ENCODE data around the gene BCLAF3.

GRCh38 chrX:20026278-20026677 is 35.4 kb upstream of the BCLAF3 start:
- TF ChIP-seq CTCF (IDR thresholded peaks at IDR 0.05), result no peak
- TF ChIP-seq POLR2A (IDR thresholded peaks at IDR 0.05), result no peak
- no peak for TF ChIP-seq POLR2AphosphoS5 (IDR thresholded peaks at IDR 0.05)
